Mammary epithelial cell (primary cell): ENCODE data around the gene PHYKPL.

Experiments used
- CTCF ChIP-seq, 2 donors: IDR thresholded peaks in 1 of 2; conservative IDR thresholded peaks in 1 of 2; 2 replicates each; pipeline ENCODE4 v1.5.1; 2011 to 2012; ENCODE audit warnings: inconsistent platforms in 2 of 2, low read length in 2 of 2, mild to moderate bottlenecking in 2 of 2, control low read depth in 1 of 2, low read depth in 1 of 2; ENCODE audit not compliant: insufficient read depth in 1 of 2; ENCODE audit errors: extremely low read depth in 1 of 2
- EZH2 ChIP-seq: IDR thresholded peaks from 2 replicates; pipeline ENCODE4 v1.6.1; 2012; ENCODE audit warnings: low read length, inconsistent platforms, borderline replicate concordance

DNA sequence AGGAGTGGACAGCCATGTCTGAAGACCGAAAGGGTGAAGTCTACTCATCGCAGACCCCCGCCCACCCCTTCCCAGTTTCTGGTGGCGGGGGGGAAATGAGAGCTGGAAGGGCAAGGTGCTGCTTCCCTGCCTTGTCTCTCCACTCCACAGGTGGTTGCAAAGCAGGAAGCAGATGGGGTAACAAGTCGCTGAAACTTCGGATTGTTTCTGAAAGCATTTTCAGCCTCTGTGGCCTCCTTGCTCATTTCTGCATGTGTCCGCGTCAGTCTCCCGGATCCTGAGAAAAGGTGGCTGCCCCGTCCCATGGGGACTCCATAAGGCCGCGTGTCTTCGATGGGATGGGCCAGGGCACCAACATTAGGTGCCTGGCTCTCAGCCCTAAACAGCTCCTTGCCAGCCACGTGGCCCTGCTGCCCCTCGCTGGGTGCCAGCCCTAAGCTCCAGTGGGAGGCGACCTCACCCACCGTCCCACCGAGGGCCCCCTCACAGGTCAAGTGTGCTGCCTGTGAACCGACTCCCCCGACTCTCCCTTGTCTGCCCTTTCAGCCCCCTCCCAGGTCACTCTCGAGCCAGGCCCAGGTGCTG lies 971 bp downstream of the PHYKPL start:
- TF ChIP-seq CTCF (conservative IDR thresholded peaks at IDR 0.05 in 1 of 2, IDR thresholded peaks at IDR 0.05 in 1 of 2; ENCODE audit: extremely low read depth in 1 of 2, insufficient read depth in 1 of 2, low read depth in 1 of 2, low read length in 2 of 2) (no peak), EZH2 (no peak)
